B cell (primary cell): ENCODE results near the gene GPR78. TPM values are rescaled to one million over a fixed set of nuclear protein-coding genes. Genes with fewer than 3 reads are reported as not detected.

ENCODE experiments used
- ATAC-seq: fragments of 200-7000 bp; cut with Tn5 transposase; one replicate; pipeline ENCODE4 v1.10.0; 2021; ENCODE audit warnings: low read depth, mild to moderate bottlenecking, moderate number of reproducible peaks, moderate library complexity
- CTCF ChIA-PET: fragments of 350-600 bp; sonication (Branson Sonifier 250); formaldehyde crosslinking; loops from one replicate; lab custom pipeline; 2021; ENCODE audit warnings: antibody characterized with exemption, inconsistent platforms; lab: Charles Lee
- POLR2A ChIA-PET: fragments of 350-600 bp; sonication (Branson Sonifier 250); formaldehyde crosslinking; loops from one replicate; lab custom pipeline; 2021; ENCODE audit warnings: antibody characterized with exemption; lab: Charles Lee
- DNase-seq: peaks from one replicate; pipeline ENCODE4 v3.0.0; 2013
- H2AFZ ChIP-seq: 2 replicates; pipeline ENCODE4 v1.6.1; 2012; ENCODE audit warnings: mild to moderate bottlenecking, low read depth, low read length; ENCODE audit not compliant: insufficient read depth, poor library complexity, severe bottlenecking
- H3K27ac ChIP-seq, 2 donors: 1 replicate in 1 of 2; 2 replicates in 1 of 2; pipeline ENCODE4 v1.5.1; 2012 to 2013; ENCODE audit warnings: low read length in 2 of 2, mild to moderate bottlenecking in 2 of 2, moderate library complexity in 1 of 2
- H3K27me3 ChIP-seq, 4 experiments: fragments of 200-600 bp in 1 of 4; sonication (generic) in 1 of 4; replicated peaks in 1 of 4; 1 replicate in 2 of 4; 2 replicates in 2 of 4; pipeline versions ENCODE4 v1.6.1 to v1.7.0; 2013 to 2016; ENCODE audit warnings: low read length in 3 of 4, mild to moderate bottlenecking in 2 of 4, mixed read lengths in 1 of 4, moderate library complexity in 1 of 4; ENCODE audit not compliant: insufficient read depth in 4 of 4, control insufficient read depth in 3 of 4; ENCODE audit errors: control extremely low read depth in 1 of 4
- H3K36me3 ChIP-seq, 2 experiments: replicated peaks in 1 of 2; 1 replicate in 1 of 2; 2 replicates in 1 of 2; pipeline versions ENCODE4 v1.6.1 to v1.7.1; 2013; ENCODE audit warnings: low read length in 1 of 2; ENCODE audit not compliant: insufficient read depth in 2 of 2, control insufficient read depth in 1 of 2; ENCODE audit errors: control extremely low read depth in 1 of 2, extremely low read depth in 1 of 2
- H3K4me1 ChIP-seq, 2 donors: fragments of 200-600 bp in 1 of 2; sonication (generic) in 1 of 2; 1 replicate in 1 of 2; 2 replicates in 1 of 2; pipeline versions ENCODE4 v1.5.1 to v1.6.1; 2013 to 2017; ENCODE audit warnings: low read length in 2 of 2; ENCODE audit not compliant: control insufficient read depth in 2 of 2, insufficient read depth in 2 of 2
- H3K4me2 ChIP-seq: replicated peaks from 2 replicates; pipeline ENCODE3; 2012; ENCODE audit warnings: mild to moderate bottlenecking, low read depth, low read length; ENCODE audit not compliant: poor library complexity, severe bottlenecking
- H3K4me3 ChIP-seq, 5 experiments: fragments of 200-600 bp in 1 of 5; sonication (generic) in 1 of 5; 1 replicate in 3 of 5; 2 replicates in 2 of 5; pipeline versions ENCODE4 v1.5.1 to v1.7.0; 2011 to 2016; ENCODE audit warnings: low read length in 4 of 5, mild to moderate bottlenecking in 4 of 5, low read depth in 2 of 5, control low read depth in 1 of 5, moderate library complexity in 1 of 5; ENCODE audit not compliant: insufficient read depth in 1 of 5; ENCODE audit errors: control extremely low read depth in 1 of 5, extremely low read depth in 1 of 5
- H3K79me2 ChIP-seq: fragments of 200-600 bp; sonication (generic); one replicate; pipeline ENCODE4 v1.6.0; 2016; ENCODE audit warnings: low read length; ENCODE audit not compliant: control insufficient read depth, insufficient read depth
- H3K9ac ChIP-seq: fragments of 200-600 bp; sonication (generic); 2 replicates; pipeline ENCODE4 v1.6.1; 2017; ENCODE audit warnings: mild to moderate bottlenecking, low read length, moderate library complexity
- H3K9me3 ChIP-seq, 3 donors: one replicate each; pipeline versions ENCODE4 v1.6.1 to v1.7.1; 2013; ENCODE audit warnings: low read length in 2 of 3; ENCODE audit not compliant: control insufficient read depth in 2 of 3, insufficient read depth in 1 of 3; ENCODE audit errors: control extremely low read depth in 1 of 3
- H4K20me1 ChIP-seq: 2 replicates; pipeline ENCODE4 v1.6.0; 2012; ENCODE audit warnings: mild to moderate bottlenecking, low read length; ENCODE audit not compliant: insufficient read depth, control insufficient read depth, poor library complexity, severe bottlenecking
- H3K27ac Mint-ChIP-seq: one replicate; pipeline ENCODE4 v1.8.0; 2021; ENCODE audit warnings: mixed read lengths
- H3K27me3 Mint-ChIP-seq: one replicate; pipeline ENCODE4 v1.8.0; 2021; ENCODE audit warnings: mixed read lengths
- H3K4me1 Mint-ChIP-seq: one replicate; pipeline ENCODE4 v1.8.0; 2021; ENCODE audit warnings: mixed read lengths
- H3K4me3 Mint-ChIP-seq: one replicate; pipeline ENCODE4 v1.8.0; 2021; ENCODE audit warnings: mixed read lengths
- H3K9me3 Mint-ChIP-seq: one replicate; pipeline ENCODE4 v1.8.0; 2022; ENCODE audit warnings: mixed read lengths; ENCODE audit not compliant: insufficient read depth
- CTCF ChIP-seq: fragments of 200-600 bp; IDR thresholded peaks from one replicate; pipeline ENCODE4 v1.8.0; 2022; ENCODE audit warnings: antibody characterized with exemption, mild to moderate bottlenecking
- EZH2 ChIP-seq: IDR thresholded peaks from 2 replicates; pipeline ENCODE4 v1.6.1; 2012; ENCODE audit warnings: borderline replicate concordance, low read depth, mild to moderate bottlenecking, moderate library complexity, low read length; ENCODE audit not compliant: insufficient read depth, poor library complexity, severe bottlenecking
- WGBS: methylation state at CpG from one replicate; pipeline ENCODE4 v1.1.5; 2013; ENCODE audit warnings: missing lambda C conversion rate; ENCODE audit not compliant: insufficient coverage; 5-methylcytosine and 5-hydroxymethylcytosine counted together
- intact Hi-C: fragments of 100-400 bp; cut with micrococcal nuclease; formaldehyde crosslinking; loops from one replicate; pipeline ENCODE4 v1.10.0; 2022
- polyA plus RNA-seq: library from polyadenylated mRNA; depleted of rRNA; stranded (reverse); fragments of >200 nt; gene quantifications from 2 replicates; pipeline ENCODE4 v1.2.3, GENCODE V29; 2012
- total RNA-seq, 2 donors: library from RNA; stranded (reverse); fragments of 120-200 nt in 1 of 2; gene quantifications; 1 replicate in 1 of 2; 2 replicates in 1 of 2; pipeline versions ENCODE4 v1.2.3 to v1.2.4, GENCODE V29; 2013 to 2022

Gene GPR78
- total and polyA plus RNA-seq, 2 donors (not counting 1 experiment from before 2014, with no cell fraction given) = not detected

- ChIA-PET CTCF (no interaction called here), POLR2A (no interaction called here)
- Histone ChIP-seq H3K4me1 (no peaks in the 10 kb centered on the region), H2AFZ (no peak overlapping the region), H3K4me2 (no peak overlapping the region), H3K9me3 (peaks cover 0 to 3% (median 0%) of the 10 kb centered on the region in 3 donors), H4K20me1 (no peaks in the 10 kb centered on the region), H3K79me2 (no peaks in the 10 kb centered on the region), H3K36me3 (no peaks in the 10 kb centered on the region), H3K4me3 (no peak overlapping the region), H3K27ac (no peak overlapping the region), H3K9ac (no peak overlapping the region), H3K27me3 (no peaks in the 10 kb centered on the region)
- H3K9me3 Mint-ChIP-seq = no peaks in the 10 kb centered on the region
- intact Hi-C loops = no loop called here
- no peak overlapping the region for H3K27ac Mint-ChIP-seq
- TF ChIP-seq EZH2 (no peak), CTCF (no peak)
- H3K4me1 Mint-ChIP-seq = no peaks in the 10 kb centered on the region
- H3K4me3 Mint-ChIP-seq = no peak overlapping the region
- H3K27me3 Mint-ChIP-seq = peaks cover 3% of the 10 kb centered on the region
- no peak for ATAC-seq
- 96% methylated on average over 14 of the region's 17 CpGs for WGBS
- no peak for DNase-seq
These were observed 25.6 kb upstream of the GPR78 start for GRCh38 chr4:8554555-8555100.

GRCh38 chr4:8555716-8556115 lies 24.5 kb upstream of the GPR78 start:
- H4K20me1 ChIP-seq = no peaks in the 10 kb centered on the region
- peaks cover 0 to 3% (median 0%) of the 10 kb centered on the region in 3 donors for H3K9me3 ChIP-seq
- ATAC-seq = no peak
- H3K9ac ChIP-seq = no peak overlapping the region
- TF ChIP-seq EZH2 (no peak), CTCF (no peak)
- peaks cover 3% of the 10 kb centered on the region for H3K27me3 Mint-ChIP-seq
- H3K4me3 Mint-ChIP-seq = no peak overlapping the region
- H3K27ac ChIP-seq = no peak overlapping the region
- H3K36me3 ChIP-seq = no peaks in the 10 kb centered on the region
- POLR2A ChIA-PET = no interaction called here
- H3K4me3 ChIP-seq = no peak overlapping the region
- no peaks in the 10 kb centered on the region for H3K4me1 ChIP-seq
- no peaks in the 10 kb centered on the region for H3K27me3 ChIP-seq
- no peaks in the 10 kb centered on the region for H3K79me2 ChIP-seq
- H3K9me3 Mint-ChIP-seq = no peaks in the 10 kb centered on the region
- intact Hi-C loops = no loop called here
- H3K4me2 ChIP-seq = no peak overlapping the region
- CTCF ChIA-PET = no interaction called here
- no peak overlapping the region for H3K27ac Mint-ChIP-seq
- no peak overlapping the region for H2AFZ ChIP-seq
- no peak for DNase-seq
- WGBS = 85% methylated on average over 4 of the region's 5 CpGs
- H3K4me1 Mint-ChIP-seq = no peaks in the 10 kb centered on the region
